Hematopoietic multipotent progenitor cell treated with erythropoietin and hydrocortisone succinate and interleukin-3 and kit ligand, for 17 days (in vitro differentiated cells): Measurements from ENCODE around the gene RAB3D.
A peak's percentile ranks its signal among the peaks of the same experiment; 100 is the strongest.
"Not testable (repeated sequence)": the region's sequence is repeated elsewhere in the genome, so short reads cannot be mapped to it uniquely, and the experiment has no call there.

Experiments used
- DNase-seq: peaks from one replicate; pipeline ENCODE4 v3.0.0-alpha.2; 2015; ENCODE audit warnings: low spot score

Gene RAB3D

DNA sequence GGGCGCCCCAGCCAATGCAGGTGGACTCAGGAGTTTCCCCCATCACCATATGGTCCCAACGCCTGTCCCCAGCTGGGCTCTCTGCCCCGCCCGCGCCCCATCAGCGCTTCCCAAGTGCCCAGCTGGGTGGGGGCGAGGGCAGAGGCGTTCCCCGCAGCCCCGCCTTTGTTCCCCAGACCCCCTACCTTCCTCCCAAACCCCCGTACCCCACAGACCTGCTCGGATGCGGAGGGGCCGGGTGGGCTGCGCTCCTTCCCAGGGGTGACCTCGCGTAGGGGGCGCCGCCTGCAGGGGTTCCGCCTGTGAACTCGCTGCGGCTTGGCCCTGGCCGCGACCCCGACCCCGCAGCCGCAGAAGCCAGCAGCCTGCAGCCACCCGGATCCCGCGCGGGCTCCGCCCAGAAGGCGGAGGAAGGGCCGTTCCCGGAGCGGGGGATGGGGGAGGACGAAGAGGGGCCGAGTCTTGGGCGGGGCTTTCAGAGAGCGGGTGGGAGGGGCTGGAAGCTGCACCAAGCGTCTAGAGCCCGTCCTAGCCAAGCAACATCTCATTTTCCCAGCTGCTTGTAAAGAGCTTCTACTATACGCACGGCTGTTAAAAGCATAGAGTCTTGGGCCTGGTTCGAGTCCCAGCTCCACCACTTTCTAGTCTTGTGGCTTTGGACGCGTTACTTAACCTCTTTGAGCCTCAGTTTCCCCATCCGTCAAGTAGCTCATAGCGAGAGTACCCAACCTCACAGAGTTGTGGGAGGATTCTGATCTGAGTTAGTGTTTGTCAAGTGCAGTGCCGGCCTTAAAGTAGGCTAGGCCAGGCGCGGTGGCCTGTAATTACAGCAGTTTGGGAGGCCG lies at the start of gene RAB3D:
RAB3D (minus strand) TSS at position 404 of the 845 bp plus-strand sequence. CDS start 2,258 bp downstream, outside the sequence.
- no peak for DNase-seq

GRCh38 chr19:11387162-11388034 lies 47.9 kb upstream of the RAB3D start:
- DNase-seq = no peak

DNA sequence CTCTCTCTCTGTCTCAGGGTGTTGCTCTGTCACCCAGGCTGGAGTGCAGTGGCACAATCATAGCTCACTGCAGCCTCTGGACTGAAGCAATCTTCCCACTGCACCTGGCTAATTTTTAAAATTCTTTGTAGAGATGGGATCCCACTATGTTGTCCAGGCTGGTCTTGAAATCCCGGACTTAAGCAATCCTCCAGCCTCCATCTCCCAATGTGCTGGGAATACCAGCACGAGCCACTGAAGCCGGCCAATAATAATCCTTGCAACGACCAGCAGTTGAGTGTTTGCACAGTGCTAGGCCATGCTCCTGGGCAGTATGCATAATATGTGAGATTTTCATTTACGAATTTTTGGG lies 45.3 kb upstream of the RAB3D start:
- no peak for DNase-seq

DNA sequence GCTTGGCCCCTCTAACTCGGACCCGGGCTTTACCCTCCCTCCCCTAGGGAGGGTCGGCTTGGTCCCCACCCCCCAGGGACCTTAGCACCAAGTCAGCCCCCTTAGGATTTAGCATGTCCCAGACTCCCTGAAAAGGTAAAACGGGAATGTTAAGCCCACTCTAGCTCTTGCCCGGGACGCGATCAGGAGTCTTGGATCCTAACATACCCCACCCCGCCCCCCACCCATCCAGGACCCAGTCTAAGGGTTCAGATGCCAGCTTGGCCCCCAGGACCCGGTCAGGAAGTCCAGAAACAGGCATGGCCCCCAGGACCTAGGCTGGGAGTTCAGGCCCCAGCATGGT lies 44.2 kb upstream of the RAB3D start:
- no peak for DNase-seq

DNA sequence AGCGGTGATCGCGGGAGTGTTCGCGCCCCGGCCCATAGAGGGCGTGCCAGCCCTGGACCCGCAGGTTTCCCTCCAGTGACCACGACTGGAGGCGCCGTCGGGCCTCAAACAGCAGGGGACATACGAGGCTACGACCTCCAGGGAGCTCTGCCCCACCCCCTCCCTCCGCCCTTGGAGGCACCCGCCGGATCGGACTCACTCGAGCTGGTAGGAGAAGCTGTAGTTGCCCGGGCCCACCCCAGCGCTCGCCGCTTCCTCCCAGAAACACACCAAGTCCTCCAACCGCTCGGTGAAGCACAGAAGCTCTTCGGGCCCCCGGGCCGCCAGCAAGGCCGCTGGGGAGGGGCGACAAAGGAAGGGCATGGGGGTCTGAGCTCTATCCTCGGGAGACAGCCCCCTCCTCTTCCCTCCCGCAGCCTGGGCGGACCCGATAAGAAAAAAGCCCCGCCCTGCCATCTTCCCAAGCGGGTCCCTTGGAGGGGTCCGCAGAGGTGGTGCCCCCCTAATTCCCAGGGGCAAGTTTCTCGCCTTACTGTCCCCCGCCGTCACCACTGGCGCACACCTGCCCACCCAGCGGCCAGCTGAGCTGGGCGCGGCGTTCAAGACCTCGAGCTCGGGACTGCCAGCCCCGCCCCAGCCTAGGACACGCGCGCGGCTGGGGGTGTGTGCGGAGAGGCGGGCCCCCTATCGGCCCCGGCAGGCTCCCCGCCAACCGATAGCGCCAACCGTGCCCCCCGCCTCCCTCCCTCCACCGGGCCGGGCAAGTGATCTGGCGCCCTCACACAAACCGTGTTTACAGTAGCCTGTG lies 43.6 kb upstream of the RAB3D start:
- peak; percentile 88 for DNase-seq

- DNase-seq = peak; percentile 96
These were observed 41.4 kb upstream of the RAB3D start for GRCh38 chr19:11380653-11381537.

DNA sequence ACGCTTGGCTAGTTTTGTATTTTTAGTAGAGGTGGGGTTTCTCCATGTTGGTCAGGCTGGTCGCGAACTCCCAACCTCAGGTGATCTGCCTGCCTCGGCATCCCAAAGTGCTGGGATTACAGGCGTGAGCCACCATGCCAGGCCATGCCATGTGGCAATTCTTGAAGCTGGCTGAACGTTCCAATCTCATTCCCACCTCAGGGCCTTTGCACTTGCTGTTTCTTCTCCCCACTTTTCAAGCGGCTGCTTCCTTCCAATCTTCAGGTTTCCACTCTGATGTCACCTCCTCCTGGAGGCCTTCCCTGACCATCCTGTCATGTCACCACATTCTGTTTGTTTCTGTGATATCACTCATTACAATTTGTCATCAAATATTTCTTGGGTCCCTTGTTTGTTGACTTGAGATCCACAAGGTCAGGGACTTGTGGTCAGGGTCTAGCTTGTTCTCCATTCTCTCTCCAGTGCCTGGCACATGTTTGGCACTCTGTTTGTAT lies 40.4 kb upstream of the RAB3D start:
- no peak for DNase-seq

- not testable (repeated sequence) for DNase-seq
These were observed 39.9 kb upstream of the RAB3D start for GRCh38 chr19:11379269-11379845.

- peak; percentile 54 for DNase-seq
These were observed 39.1 kb upstream of the RAB3D start for GRCh38 chr19:11378319-11379189.

GRCh38 chr19:11377756-11378155 lies 38.3 kb upstream of the RAB3D start:
- DNase-seq = no peak

DNA sequence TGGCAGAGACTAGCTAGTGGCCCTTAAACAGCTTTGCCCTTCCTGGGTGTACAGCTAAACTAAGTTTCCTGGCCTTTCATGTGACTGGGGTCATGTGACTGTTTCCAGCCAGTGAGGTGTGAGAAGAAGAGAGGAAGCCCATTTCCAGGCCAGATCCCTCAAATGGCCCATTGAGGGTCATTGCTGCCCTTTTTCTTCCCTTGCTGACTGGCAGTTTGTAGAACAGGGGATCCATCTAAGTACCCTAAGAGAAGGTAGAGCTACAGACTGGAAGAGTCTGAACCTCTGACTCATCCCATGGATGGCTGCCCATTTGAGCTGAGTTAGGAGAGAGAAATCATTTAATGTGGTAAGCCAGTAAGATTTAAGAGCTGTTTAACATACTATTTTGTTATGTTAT lies 37.8 kb upstream of the RAB3D start:
- DNase-seq = peak; percentile 63

- no peak for DNase-seq
These were observed 35.9 kb upstream of the RAB3D start for GRCh38 chr19:11375143-11375948.

DNA sequence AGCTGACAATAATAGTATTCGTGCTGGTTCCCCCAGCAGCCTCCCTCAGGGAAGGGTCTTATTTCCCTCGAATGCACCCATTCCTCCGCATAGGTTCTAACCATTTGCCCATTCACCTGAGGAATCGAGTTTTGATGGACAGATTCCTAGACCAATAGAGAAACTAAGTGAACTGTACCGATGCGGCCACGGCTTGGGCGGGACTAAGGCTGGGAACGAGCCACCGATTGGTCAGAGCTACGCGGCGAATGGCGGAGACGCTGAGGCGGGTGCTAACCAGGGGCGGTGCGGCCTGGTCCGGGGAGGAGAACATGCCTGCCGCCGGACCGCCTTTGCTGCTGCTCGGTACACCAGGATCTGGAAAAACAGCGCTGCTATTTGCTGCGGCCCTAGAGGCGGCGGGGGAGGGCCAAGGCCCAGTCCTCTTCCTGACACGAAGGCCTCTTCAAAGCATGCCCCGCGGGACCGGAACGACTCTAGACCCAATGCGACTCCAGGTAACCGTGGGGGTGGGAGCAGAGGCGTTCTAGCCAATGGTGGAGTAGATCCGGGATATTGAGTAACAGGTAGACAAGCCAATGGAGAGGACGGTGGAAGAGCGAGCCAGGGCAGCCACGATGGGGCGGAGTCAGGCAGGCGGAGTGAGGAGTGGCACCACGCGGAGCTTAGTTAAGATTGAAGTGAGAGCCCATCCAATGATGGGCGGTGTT lies 35.1 kb upstream of the RAB3D start, which contains the start of gene SWSAP1:
SWSAP1 (plus strand) TSS at position 234 of the 710 bp plus-strand sequence; CDS start at position 249, 15 bp downstream.
- DNase-seq = peak; percentile 99

DNA sequence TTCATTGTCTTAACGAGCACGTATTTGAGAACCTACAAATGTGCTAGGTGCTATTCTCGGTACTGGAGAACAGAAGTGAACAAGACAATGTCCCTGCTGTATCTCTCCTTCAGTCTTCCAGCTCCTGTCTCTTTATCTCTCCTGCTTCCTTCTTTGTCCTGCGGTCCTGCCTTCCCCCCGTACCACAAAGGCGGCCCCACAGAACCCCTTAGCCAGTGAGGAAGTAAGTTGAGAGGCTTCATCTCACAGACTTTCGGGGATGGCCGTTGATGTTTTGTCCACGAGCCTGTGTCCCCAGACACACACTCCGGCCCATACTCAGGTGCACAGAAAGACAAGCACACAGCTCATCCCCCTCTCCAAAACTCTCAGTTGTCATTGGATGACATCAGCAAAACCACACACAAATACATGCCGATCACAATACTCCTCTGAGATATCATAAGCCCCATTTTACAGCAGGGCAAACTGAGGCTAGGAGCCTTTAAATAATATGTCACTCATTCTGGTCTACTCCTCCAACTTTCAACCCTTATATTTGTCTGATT lies 34.5 kb upstream of the RAB3D start:
- DNase-seq = no peak

GRCh38 chr19:11373166-11373884 lies 33.9 kb upstream of the RAB3D start:
- DNase-seq = peak; percentile 51

- no peak for DNase-seq
These were observed 31.3 kb upstream of the RAB3D start for GRCh38 chr19:11370744-11371143.

- no peak for DNase-seq
These were observed 28.1 kb upstream of the RAB3D start for GRCh38 chr19:11367528-11367927.
